ENCODE data around the gene FAH. TPM values are rescaled to one million over a fixed set of nuclear protein-coding genes. Genes with fewer than 3 reads are reported as not detected.
"Not testable (repeated sequence)": the region's sequence is repeated elsewhere in the genome, so short reads cannot be mapped to it uniquely, and the experiment has no call there.

Gene FAH
- total RNA-seq, 1 donor from 2014 or later = 21.9 TPM

- Histone ChIP-seq H3K36me3 (ENCODE audit: insufficient read depth, low read length) (no peaks in the 10 kb centered on the region), H4K20me1 (ENCODE audit: insufficient read depth, low read length) (no peaks in the 10 kb centered on the region), H3K4me1 (ENCODE audit: insufficient read depth, low read length) (peaks cover 11% of the 10 kb centered on the region), H3K27ac (ENCODE audit: low read depth, low read length) (no peak overlapping the region), H3K4me2 (ENCODE audit: low read length) (no peak overlapping the region), H3K27me3 (ENCODE audit: insufficient read depth, low read length) (no peaks in the 10 kb centered on the region), H3K79me2 (ENCODE audit: insufficient read depth, low read length) (peaks cover 4% of the 10 kb centered on the region), H2AFZ (ENCODE audit: low read depth, low read length) (no peak overlapping the region), H3K9ac (ENCODE audit: low read length) (no peak overlapping the region), H3K9me3 (ENCODE audit: insufficient read depth, low read depth, low read length) (no peaks in the 10 kb centered on the region), H3K4me3 (ENCODE audit: insufficient read depth, low read depth, low read length) (no peak overlapping the region)
- H3K4me1 Mint-ChIP-seq (ENCODE audit: low read depth, unreplicated experiment) = peaks cover 26% of the 10 kb centered on the region
- H3K36me3 Mint-ChIP-seq (ENCODE audit: low read depth, unreplicated experiment) = peaks cover 15% of the 10 kb centered on the region
- H3K27me3 Mint-ChIP-seq (ENCODE audit: low read depth, unreplicated experiment) = peaks cover 2% of the 10 kb centered on the region
- DNase-seq (ENCODE audit: low read depth) (no peak), FAIRE-seq (no peak)
- no peak overlapping the region for H3K4me3 Mint-ChIP-seq (ENCODE audit: unreplicated experiment)
- no peak overlapping the region for H3K27ac Mint-ChIP-seq (ENCODE audit: unreplicated experiment)
- TF ChIP-seq CTCF (IDR thresholded peaks at IDR 0.05; ENCODE audit: insufficient read depth, low read depth, low read length) (no peak), EZH2 (IDR thresholded peaks at IDR 0.05; ENCODE audit: insufficient read depth, low read length) (no peak)
- H3K9me3 Mint-ChIP-seq (ENCODE audit: unreplicated experiment) = no peaks in the 10 kb centered on the region
Measured at GRCh38 chr15:80155001-80155377, 2.2 kb downstream of the FAH start.

GRCh38 chr15:80155378-80156175, 2.8 kb downstream of the FAH start:
- not testable (repeated sequence) for H3K9me3 Mint-ChIP-seq (ENCODE audit: unreplicated experiment); H3K27me3 ChIP-seq (ENCODE audit: insufficient read depth, low read length); H3K4me3 ChIP-seq (ENCODE audit: insufficient read depth, low read depth, low read length); DNase-seq (ENCODE audit: low read depth); H3K27ac ChIP-seq (ENCODE audit: low read depth, low read length); H3K9ac ChIP-seq (ENCODE audit: low read length); H2AFZ ChIP-seq (ENCODE audit: low read depth, low read length); H3K36me3 ChIP-seq (ENCODE audit: insufficient read depth, low read length); H4K20me1 ChIP-seq (ENCODE audit: insufficient read depth, low read length); H3K4me2 ChIP-seq (ENCODE audit: low read length); H3K27me3 Mint-ChIP-seq (ENCODE audit: low read depth, unreplicated experiment); FAIRE-seq; H3K4me3 Mint-ChIP-seq (ENCODE audit: unreplicated experiment); H3K79me2 ChIP-seq (ENCODE audit: insufficient read depth, low read length); H3K9me3 ChIP-seq (ENCODE audit: insufficient read depth, low read depth, low read length)
- peaks cover 31% of the 10 kb centered on the region for H3K4me1 Mint-ChIP-seq (ENCODE audit: low read depth, unreplicated experiment)
- peak overlapping the region; percentile 26 for H3K27ac Mint-ChIP-seq (ENCODE audit: unreplicated experiment)
- peaks cover 17% of the 10 kb centered on the region for H3K36me3 Mint-ChIP-seq (ENCODE audit: low read depth, unreplicated experiment)
- H3K4me1 ChIP-seq (ENCODE audit: insufficient read depth, low read length) = peaks cover 15% of the 10 kb centered on the region

DNA sequence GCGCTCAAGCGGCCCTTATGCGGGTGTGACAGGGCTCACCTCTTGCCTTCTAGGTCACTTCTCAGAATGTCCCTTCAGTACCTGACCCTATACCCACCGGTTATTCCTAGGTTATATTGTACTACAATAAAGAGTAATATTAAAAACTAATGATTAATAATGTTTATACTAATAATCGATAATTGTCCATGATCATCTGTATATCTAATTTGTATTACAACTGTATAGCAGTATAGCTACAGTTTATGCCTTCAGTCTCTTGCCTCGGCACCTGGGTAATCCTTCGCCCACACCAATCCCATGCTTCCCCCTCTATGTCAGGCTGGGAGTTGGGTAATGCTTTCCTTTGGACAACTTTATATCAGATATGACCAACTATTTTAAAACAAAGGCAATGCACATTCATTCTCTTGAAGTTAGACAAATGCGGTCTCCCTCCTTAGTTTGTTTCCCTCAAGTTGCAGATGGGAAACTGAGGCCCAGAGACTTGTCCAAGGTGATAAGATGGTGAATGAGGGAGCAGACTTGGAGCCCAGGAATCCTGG, 3.4 kb downstream of the FAH start:
- DNase-seq (ENCODE audit: low read depth) (no peak), FAIRE-seq (no peak)
- Histone ChIP-seq H3K36me3 (ENCODE audit: insufficient read depth, low read length) (no peaks in the 10 kb centered on the region), H3K4me2 (ENCODE audit: low read length) (no peak overlapping the region), H3K27me3 (ENCODE audit: insufficient read depth, low read length) (no peaks in the 10 kb centered on the region), H3K4me1 (ENCODE audit: insufficient read depth, low read length) (peaks cover 22% of the 10 kb centered on the region), H3K9me3 (ENCODE audit: insufficient read depth, low read depth, low read length) (no peaks in the 10 kb centered on the region), H4K20me1 (ENCODE audit: insufficient read depth, low read length) (no peaks in the 10 kb centered on the region), H2AFZ (ENCODE audit: low read depth, low read length) (no peak overlapping the region), H3K27ac (ENCODE audit: low read depth, low read length) (no peak overlapping the region), H3K4me3 (ENCODE audit: insufficient read depth, low read depth, low read length) (no peak overlapping the region), H3K9ac (ENCODE audit: low read length) (no peak overlapping the region), H3K79me2 (ENCODE audit: insufficient read depth, low read length) (peaks cover 4% of the 10 kb centered on the region)
- H3K4me3 Mint-ChIP-seq (ENCODE audit: unreplicated experiment) = no peak overlapping the region
- peaks cover 36% of the 10 kb centered on the region for H3K4me1 Mint-ChIP-seq (ENCODE audit: low read depth, unreplicated experiment)
- peaks cover 2% of the 10 kb centered on the region for H3K27me3 Mint-ChIP-seq (ENCODE audit: low read depth, unreplicated experiment)
- H3K9me3 Mint-ChIP-seq (ENCODE audit: unreplicated experiment) = no peaks in the 10 kb centered on the region
- TF ChIP-seq EZH2 (IDR thresholded peaks at IDR 0.05; ENCODE audit: insufficient read depth, low read length) (no peak), CTCF (IDR thresholded peaks at IDR 0.05; ENCODE audit: insufficient read depth, low read depth, low read length) (no peak)
- H3K27ac Mint-ChIP-seq (ENCODE audit: unreplicated experiment) = no peak overlapping the region
- H3K36me3 Mint-ChIP-seq (ENCODE audit: low read depth, unreplicated experiment) = peaks cover 17% of the 10 kb centered on the region

Data from astrocyte (in vitro differentiated cells and primary cell).